Left ventricle myocardium superior (tissue), 1 donor: ENCODE measurements around the gene NID2. TPM values are rescaled to one million over a fixed set of nuclear protein-coding genes. Genes with fewer than 3 reads are reported as not detected.
A peak's percentile ranks its signal among the peaks of the same experiment; 100 is the strongest.

ENCODE experiments used
- ATAC-seq: fragments of 200-7000 bp; cut with Tn5 transposase; one replicate; pipeline ENCODE4 v1.9.1; 2020; ENCODE audit warnings: mild to moderate bottlenecking, moderate library complexity
- DNase-seq: peaks from one replicate; pipeline ENCODE4 v3.0.0-alpha.2; 2020
- intact Hi-C: fragments of 100-400 bp; cut with micrococcal nuclease; formaldehyde crosslinking; loops from one replicate; pipeline ENCODE4 v1.11.0; 2022
- total RNA-seq: library from RNA; stranded (reverse); fragmentation: NEBNext Ultra II Directional; extraction: Animal tissue kit (Norgen Biotek cat#: 25700); gene quantifications from one replicate; pipeline ENCODE4 v1.2.1, GENCODE V29; 2021
- donor health status: DM: no; HTN: yes; CAD: no; lungs with severe emphysema.

NID2 gene
- total RNA-seq, 1 donor from 2014 or later: 41.3 TPM

DNA sequence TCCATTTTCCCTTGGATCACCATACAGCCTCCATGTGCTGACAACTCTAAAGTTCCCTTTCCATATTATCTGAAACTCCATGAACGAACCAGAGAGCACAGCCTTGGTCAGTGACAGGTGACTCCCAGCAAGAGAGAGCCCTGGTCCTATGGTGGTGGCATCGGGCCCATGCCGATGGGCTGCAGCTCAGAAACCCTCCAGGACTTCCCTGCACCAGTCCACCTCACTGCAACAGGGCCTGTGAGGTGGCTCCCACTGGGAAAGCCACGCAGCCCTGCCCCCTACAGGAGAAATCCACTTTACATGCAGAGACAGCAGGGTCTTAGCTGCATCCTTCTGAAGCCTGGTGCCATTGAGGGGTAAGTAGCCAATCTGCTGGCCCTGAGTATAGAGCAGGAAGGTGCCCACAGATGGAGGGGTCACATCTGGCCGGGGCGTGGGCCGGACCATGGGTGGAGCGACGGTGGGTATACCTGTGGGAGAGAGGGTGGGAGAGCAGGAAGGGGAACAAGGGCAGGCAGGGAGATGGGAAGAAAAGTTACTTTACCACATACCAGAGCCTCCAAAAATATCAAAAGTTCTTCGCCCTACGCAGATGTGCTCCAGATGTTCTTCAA lies 54.8 kb downstream of the NID2 start:
- ATAC-seq (peak; percentile 52), DNase-seq (peak; percentile 70)
- intact Hi-C loops: loop anchor here (5.0 kb wide), 1 partner anchor 48 kb away; no protein-coding TSS in a partner anchor

DNA sequence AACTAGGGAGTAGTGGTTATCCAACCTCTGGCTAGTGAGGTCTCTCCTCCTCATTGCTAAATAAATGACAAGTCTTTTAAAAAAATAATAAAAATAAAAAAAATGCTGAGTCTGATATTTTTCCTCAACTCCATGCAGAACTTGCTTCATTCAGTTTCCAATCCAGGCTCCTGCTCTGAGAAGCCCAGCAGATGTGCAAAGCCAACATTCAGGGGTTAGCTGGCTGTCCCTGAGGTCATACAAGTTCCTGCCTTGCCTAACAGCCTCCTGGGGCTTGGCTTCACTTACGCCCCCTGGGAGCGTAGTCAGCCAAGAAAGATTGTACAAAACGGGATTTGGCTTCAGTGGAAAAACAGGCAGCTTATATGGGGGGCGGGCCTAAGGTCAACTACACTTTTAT lies 56.2 kb downstream of the NID2 start:
- ATAC-seq (peak; percentile 59), DNase-seq (peak; percentile 78)
- intact Hi-C loops: loop anchor here (5.0 kb wide), 1 partner anchor 50 kb away; no protein-coding TSS in a partner anchor

GRCh38 chr14:52011523-52011922 lies 57.3 kb downstream of the NID2 start:
- intact Hi-C loops: loop anchor here (5.0 kb wide), 1 partner anchor 51 kb away; no protein-coding TSS in a partner anchor
- DNase-seq (no peak), ATAC-seq (no peak)

GRCh38 chr14:52010173-52010693 lies 58.6 kb downstream of the NID2 start:
- peak; percentile 32 for ATAC-seq
- intact Hi-C loops: loop anchor here (5.0 kb wide), 1 partner anchor 52 kb away; no protein-coding TSS in a partner anchor

GRCh38 chr14:52008136-52008535 lies 60.7 kb downstream of the NID2 start:
- DNase-seq (no peak), ATAC-seq (no peak)
- intact Hi-C loops: no loop called here

More at GRCh38 chr14:52010173-52010693, 58.6 kb downstream of the NID2 start:
- no peak for DNase-seq

DNA sequence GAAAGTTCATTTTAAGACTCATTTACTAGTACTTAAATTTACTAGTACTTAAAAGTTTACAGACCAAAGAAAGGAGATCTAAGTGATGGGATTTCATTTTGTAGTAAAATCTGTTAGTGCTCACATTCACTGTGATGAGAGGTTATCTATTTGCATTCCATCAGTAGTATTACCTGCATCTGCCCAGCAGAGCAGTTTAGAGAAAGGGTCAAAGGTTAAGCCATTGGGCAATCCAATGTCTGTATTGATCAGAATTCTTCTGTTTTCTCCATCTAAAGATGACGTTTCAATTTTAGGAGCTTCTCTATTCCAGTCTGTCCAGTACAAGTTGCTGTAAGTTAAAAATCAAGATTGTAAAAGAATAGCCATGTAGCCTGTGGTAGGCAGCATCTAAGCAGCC lies 61.2 kb downstream of the NID2 start:
- DNase-seq (no peak), ATAC-seq (no peak)
- intact Hi-C loops: no loop called here

DNA sequence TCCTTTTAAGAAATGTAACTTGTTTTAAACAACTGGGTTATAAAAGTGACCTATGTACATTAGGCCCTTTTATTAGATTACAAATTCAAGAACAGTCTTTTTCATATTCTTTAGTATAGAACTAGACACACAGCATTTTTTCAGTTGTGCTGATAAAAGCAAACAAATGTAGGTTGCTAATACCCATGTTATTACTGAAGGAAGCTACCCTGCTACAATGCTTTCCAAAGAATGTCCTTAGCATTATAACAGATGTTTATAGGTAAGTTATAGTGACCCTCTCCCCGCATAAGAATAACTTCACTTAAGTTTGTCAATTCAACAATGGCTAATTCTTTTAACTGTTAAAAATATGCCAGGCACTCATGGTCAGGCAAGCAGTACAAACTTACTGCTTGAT lies 61.6 kb downstream of the NID2 start:
- no peak for DNase-seq
- ATAC-seq: no peak
- intact Hi-C loops: no loop called here

DNA sequence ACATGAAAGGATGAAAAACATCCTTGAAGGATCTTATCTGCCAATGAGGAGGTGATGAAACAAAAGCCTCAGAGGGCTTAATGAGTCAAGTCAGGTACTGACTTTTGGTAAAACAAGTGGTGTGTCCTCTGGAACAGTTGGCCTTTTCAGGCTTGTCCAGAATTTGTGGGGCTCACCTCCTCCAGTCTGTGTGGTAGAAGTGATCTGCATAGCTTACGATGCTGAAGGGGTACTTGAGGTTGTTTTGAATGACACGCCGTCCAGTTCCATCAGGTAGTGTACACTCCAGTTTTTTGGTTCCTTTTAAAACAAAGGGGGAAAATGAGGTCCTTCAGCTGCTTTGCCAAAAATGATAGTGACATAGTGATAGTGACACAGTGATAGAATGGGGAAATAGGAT lies 62.5 kb downstream of the NID2 start:
- ATAC-seq: no peak
- intact Hi-C loops: no loop called here
- DNase-seq: no peak

GRCh38 chr14:52005625-52006024 lies 63.2 kb downstream of the NID2 start:
- ATAC-seq (no peak), DNase-seq (no peak)
- intact Hi-C loops: no loop called here

GRCh38 chr14:52003324-52003723 lies 65.5 kb downstream of the NID2 start:
- intact Hi-C loops: no loop called here
- no peak for DNase-seq
- peak; percentile 87 for ATAC-seq

- DNase-seq (peak; percentile 17), ATAC-seq (peak; percentile 55)
- intact Hi-C loops: no loop called here
These were observed 66.3 kb downstream of the NID2 start for GRCh38 chr14:52002542-52002941.

DNA sequence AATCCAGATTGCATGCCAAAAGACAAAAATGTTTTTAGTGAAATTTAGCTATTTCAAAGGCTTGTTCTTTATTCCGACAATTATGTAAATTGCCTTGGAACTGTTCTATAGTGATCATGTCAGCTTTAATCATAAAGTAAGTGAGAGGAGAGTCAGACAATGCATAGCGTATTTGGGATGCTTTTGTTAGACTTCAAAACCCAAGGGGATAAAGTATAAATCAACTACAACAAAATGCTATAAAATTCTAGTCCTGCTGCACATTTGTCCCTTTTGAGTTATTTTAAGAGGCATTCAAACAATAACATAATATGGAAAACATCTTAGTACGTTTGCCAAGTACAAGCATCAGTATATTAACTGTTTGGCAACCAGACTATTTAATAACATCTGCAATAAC lies 68.2 kb downstream of the NID2 start:
- intact Hi-C loops: no loop called here
- DNase-seq (no peak), ATAC-seq (no peak)

DNA sequence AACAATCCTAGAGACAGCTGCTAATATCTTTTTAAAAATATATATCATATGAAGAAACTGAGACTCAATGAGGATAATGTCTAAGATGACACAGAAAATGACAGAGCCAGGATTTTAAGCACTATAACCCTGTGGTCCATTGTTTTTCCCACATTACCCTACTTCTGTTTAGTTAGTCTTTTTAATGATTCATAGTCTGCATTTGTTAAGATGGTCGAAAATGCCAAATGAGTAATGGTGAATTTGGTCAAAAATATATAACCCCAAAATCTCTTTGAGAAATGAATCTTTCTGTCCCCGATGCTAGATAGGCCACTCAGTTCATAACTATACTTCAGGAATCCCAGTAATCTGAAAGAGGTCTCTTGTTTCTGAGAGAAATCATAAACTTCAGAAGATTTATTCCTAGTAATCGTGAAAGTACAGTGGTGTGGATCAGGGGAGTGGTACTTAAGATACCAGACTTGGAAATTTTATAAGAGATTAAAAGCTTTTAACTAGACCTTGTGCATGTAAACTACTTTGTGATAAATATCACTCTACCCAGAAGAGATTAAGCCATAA lies 68.8 kb downstream of the NID2 start:
- intact Hi-C loops: no loop called here
- DNase-seq (no peak), ATAC-seq (no peak)

DNA sequence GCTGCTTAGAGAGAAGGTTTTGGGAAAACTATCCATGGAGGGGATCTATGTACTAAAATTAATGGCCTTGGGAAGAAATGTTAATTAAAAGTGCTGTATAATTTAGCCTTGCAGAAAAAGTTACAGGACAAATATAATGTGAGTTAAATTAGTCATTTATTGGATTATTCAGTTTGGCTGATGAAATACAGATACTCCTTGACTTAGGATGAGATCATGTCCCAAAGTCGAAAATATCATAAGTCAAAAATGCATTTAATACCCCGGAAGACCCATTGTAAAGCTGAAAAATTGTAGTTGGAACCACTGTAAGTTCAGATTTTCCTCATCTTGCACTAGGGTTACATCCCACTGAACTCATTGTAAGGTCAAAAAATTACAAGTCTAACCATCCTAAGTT lies 69.8 kb downstream of the NID2 start:
- ATAC-seq (no peak), DNase-seq (no peak)
- intact Hi-C loops: loop anchor here (5.0 kb wide), 2 partner anchors 73 to 133 kb away; no protein-coding TSS in a partner anchor

GRCh38 chr14:51998348-51998747 lies 70.5 kb downstream of the NID2 start:
- no peak for ATAC-seq
- intact Hi-C loops: loop anchor here (5.0 kb wide), 2 partner anchors 74 to 134 kb away; no protein-coding TSS in a partner anchor
- no peak for DNase-seq

GRCh38 chr14:51996148-51996746 lies 72.6 kb downstream of the NID2 start:
- ATAC-seq: peak; percentile 31
- no peak for DNase-seq
- intact Hi-C loops: loop anchor here (5.0 kb wide), 2 partner anchors 76 to 136 kb away; no protein-coding TSS in a partner anchor

- intact Hi-C loops: no loop called here
- ATAC-seq: no peak
These were observed 75.5 kb downstream of the NID2 start for GRCh38 chr14:51993285-51993920.

DNA sequence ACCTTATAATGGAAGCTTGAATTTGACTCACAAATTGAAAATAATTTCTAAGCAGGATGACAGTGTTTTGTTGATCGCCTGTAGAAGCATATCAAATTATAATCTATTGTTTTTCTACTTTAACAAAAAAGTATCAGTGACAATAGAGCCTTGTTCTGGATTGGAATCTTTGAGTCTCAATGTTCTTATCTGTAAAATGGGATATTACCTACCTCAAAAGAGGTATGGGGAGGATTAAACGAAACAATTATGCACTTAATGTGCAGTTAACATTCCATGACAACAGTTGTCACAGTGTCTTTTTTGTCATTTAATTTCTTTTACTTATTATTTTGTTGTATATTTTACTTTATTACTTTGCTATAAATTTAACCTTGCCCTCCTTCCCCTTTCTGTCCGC lies 78.4 kb downstream of the NID2 start:
- DNase-seq: no peak
- no peak for ATAC-seq
- intact Hi-C loops: no loop called here

More at GRCh38 chr14:51993285-51993920, 75.5 kb downstream of the NID2 start:
- DNase-seq: no peak

GRCh38 chr14:51989293-51990234 lies 79.3 kb downstream of the NID2 start, which contains the start of gene RTRAF:
Gene RTRAF, plus strand, starts transcription at chr14:51989546. Its CDS starts 94 bp downstream, at chr14:51989640.
- ATAC-seq (peak; percentile 99), DNase-seq (peak; percentile 97)
- intact Hi-C loops: no loop called here
